ENCODE measurements around the gene ZMYM4.

DNA sequence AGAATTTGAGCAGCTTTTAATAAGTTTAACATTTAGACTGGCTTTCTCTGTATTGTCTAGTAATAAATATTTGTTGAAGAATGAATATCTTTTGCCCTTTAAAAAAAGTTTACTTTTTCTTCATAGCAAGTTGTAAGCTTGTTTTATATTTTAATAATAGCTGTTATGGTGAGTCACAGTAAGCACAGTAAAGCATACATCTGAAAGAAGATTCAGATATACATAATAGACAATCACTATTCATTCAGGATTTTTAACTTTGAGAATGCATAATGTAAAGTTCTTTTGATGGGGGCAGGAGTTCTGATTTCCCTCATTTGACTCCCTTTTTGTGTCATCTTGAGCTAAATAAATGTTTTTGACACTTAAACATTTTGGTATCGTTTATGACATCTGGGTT is 66.0 kb downstream of the ZMYM4 start:
- no peak for TF ChIP-seq CTCF (IDR thresholded peaks at IDR 0.05)
- TF ChIP-seq E2F4 (CRISPR knock-in tag; IDR thresholded peaks at IDR 0.05; ENCODE audit: borderline replicate concordance, low read depth): no peak
- TF ChIP-seq, protein P1, sequence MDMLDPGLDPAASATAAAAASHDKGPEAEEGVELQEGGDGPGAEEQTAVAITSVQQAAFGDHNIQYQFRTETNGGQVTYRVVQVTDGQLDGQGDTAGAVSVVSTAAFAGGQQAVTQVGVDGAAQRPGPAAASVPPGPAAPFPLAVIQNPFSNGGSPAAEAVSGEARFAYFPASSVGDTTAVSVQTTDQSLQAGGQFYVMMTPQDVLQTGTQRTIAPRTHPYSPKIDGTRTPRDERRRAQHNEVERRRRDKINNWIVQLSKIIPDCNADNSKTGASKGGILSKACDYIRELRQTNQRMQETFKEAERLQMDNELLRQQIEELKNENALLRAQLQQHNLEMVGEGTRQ (CRISPR knock-in tag; IDR thresholded peaks at IDR 0.05): no peak

Measured in WTC11 (cell line).